Osteocyte (in vitro differentiated cells): ENCODE results near the gene PROM1. TPM values are rescaled to one million over a fixed set of nuclear protein-coding genes. Genes with fewer than 3 reads are reported as not detected.

Experiments used
- DNase-seq: peaks from one replicate; pipeline ENCODE4 v3.0.0; 2021; ENCODE audit warnings: mixed read lengths; ENCODE audit not compliant: unreplicated experiment; ENCODE audit errors: extremely low spot score
- H3K27ac Mint-ChIP-seq: one replicate; pipeline ENCODE4 v1.8.0; 2021; ENCODE audit warnings: mild to moderate bottlenecking, mixed read lengths; ENCODE audit not compliant: unreplicated experiment
- H3K27me3 Mint-ChIP-seq: one replicate; pipeline ENCODE4 v1.8.0; 2021; ENCODE audit warnings: mixed read lengths; ENCODE audit not compliant: unreplicated experiment
- H3K36me3 Mint-ChIP-seq: one replicate; pipeline ENCODE4 v1.8.0; 2021; ENCODE audit warnings: mixed read lengths; ENCODE audit not compliant: unreplicated experiment
- H3K4me1 Mint-ChIP-seq: one replicate; pipeline ENCODE4 v1.8.0; 2021; ENCODE audit warnings: mixed read lengths; ENCODE audit not compliant: unreplicated experiment
- H3K4me3 Mint-ChIP-seq: one replicate; pipeline ENCODE4 v1.8.0; 2021; ENCODE audit warnings: mild to moderate bottlenecking, moderate library complexity, mixed read lengths; ENCODE audit not compliant: unreplicated experiment
- H3K9me3 Mint-ChIP-seq: one replicate; pipeline ENCODE4 v1.8.0; 2021; ENCODE audit warnings: mixed read lengths; ENCODE audit not compliant: unreplicated experiment
- total RNA-seq: library from RNA; stranded (reverse); gene quantifications from 2 replicates; pipeline ENCODE4 v1.2.1, GENCODE V29; 2021
- TF ChIP-seq, protein P1 (sequence below): fragments of 200-600 bp; sonication (generic); IDR thresholded peaks from 2 replicates; pipeline ENCODE4 v1.5.0; 2021; ENCODE audit warnings: antibody characterized with exemption, mild to moderate bottlenecking, moderate library complexity

PROM1 gene
- total RNA-seq, 1 donor from 2014 or later, result not detected

DNA sequence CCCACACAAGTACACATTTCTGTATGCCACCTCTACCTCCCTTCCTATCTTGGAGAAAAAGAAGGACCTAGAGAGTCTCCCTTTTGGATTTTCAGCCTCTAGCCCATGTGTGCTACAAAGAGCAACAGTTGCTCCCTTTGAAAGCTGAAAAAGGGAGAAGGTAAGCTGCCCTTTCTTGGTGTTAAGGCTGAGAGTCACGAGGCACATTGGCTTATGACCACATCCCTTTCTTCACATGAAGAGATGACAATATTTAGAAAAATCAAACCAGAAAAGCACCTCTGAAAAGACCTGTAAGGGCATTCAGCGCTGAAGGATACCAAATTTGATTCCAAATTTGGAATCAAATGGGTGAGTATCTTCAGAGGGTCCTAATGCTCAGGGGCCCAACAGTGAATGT is 138.9 kb downstream of the PROM1 start:
- no peaks in the 10 kb centered on the region for H3K36me3 Mint-ChIP-seq
- DNase-seq, result no peak
- H3K9me3 Mint-ChIP-seq, result no peaks in the 10 kb centered on the region
- H3K4me1 Mint-ChIP-seq, result no peaks in the 10 kb centered on the region
- TF ChIP-seq, protein P1, sequence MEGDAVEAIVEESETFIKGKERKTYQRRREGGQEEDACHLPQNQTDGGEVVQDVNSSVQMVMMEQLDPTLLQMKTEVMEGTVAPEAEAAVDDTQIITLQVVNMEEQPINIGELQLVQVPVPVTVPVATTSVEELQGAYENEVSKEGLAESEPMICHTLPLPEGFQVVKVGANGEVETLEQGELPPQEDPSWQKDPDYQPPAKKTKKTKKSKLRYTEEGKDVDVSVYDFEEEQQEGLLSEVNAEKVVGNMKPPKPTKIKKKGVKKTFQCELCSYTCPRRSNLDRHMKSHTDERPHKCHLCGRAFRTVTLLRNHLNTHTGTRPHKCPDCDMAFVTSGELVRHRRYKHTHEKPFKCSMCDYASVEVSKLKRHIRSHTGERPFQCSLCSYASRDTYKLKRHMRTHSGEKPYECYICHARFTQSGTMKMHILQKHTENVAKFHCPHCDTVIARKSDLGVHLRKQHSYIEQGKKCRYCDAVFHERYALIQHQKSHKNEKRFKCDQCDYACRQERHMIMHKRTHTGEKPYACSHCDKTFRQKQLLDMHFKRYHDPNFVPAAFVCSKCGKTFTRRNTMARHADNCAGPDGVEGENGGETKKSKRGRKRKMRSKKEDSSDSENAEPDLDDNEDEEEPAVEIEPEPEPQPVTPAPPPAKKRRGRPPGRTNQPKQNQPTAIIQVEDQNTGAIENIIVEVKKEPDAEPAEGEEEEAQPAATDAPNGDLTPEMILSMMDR, result no peak
- no peak overlapping the region for H3K4me3 Mint-ChIP-seq
- no peak overlapping the region for H3K27ac Mint-ChIP-seq
- H3K27me3 Mint-ChIP-seq, result peaks cover 2% of the 10 kb centered on the region

DNA sequence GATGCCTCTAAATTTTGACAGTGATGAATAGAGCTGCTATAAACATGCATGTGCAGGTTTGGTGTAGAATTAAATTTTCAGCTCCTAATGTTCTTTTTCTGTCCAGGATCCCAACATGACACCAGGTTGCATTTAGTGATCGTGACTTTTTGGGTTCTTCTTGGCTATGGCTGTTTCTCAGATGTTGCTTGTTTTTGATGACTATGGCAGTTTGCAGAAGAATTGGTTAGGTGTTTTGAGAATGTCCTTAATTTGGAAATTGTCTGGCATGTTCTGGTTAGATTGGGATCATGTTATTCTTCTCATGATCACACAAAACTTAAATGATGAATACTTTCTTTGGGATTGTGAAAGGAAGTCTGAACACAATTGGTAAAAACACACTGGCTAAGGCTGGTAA is 141.5 kb downstream of the PROM1 start:
- TF ChIP-seq, protein P1, result no peak
- no peak overlapping the region for H3K27ac Mint-ChIP-seq
- no peaks in the 10 kb centered on the region for H3K4me1 Mint-ChIP-seq
- no peaks in the 10 kb centered on the region for H3K9me3 Mint-ChIP-seq
- H3K36me3 Mint-ChIP-seq, result no peaks in the 10 kb centered on the region
- H3K4me3 Mint-ChIP-seq, result no peak overlapping the region
- H3K27me3 Mint-ChIP-seq, result peaks cover 2% of the 10 kb centered on the region
- DNase-seq, result no peak

DNA sequence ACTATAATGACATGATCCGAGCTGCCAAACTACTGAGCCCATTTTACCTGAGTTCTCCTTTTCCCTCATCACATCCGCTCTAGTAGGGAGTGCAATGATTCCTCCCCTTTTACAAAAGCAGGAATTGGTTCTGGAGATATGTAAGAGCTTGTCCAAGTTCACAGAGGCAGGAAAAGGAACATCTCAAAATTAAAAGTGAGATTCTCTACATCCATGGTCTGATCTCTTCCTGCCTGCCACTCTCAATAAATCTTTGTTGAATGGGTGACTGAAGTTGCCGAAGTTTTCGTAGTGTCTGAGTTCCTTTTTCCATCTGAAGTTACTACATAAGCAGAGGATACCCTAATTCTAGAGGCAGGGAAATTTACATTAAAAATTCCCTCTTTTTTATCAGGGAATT is 145.2 kb downstream of the PROM1 start, which contains the start of gene FGFBP1:
Gene FGFBP1, minus strand, starts transcription at position 101 of the 400 bp plus-strand sequence. CDS start 2,108 bp downstream, outside the sequence.
- H3K27ac Mint-ChIP-seq, result no peak within 1 kb of the TSS
- TF ChIP-seq, protein P1, result no peak
- no peak within 1 kb of the TSS for H3K4me3 Mint-ChIP-seq
- no peaks in the 10 kb centered on the region for H3K9me3 Mint-ChIP-seq
- no peaks in the 10 kb centered on the region for H3K4me1 Mint-ChIP-seq
- H3K36me3 Mint-ChIP-seq, result no peaks in the 10 kb centered on the region
- no peak for DNase-seq
- H3K27me3 Mint-ChIP-seq, result peaks cover 2% of the 10 kb centered on the region

DNA sequence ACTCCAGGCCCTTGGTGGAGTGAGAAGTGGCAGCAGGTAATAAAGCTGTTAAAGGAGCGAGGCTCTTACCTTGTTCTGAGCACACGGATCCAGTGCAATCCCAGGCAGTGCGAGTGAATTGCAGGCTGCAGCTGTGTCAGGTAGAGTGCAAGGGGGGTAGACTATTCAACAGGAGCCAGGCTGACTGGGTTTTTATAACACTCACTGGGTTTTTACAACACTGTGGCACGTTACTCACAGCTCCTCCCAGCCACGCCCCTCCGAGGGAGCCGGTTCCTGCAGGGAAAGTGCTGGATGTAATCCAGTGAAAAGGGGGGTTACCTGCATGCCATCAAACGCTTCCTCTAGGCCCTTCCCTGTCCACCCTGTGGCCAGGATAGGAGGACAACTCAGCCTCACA is 145.6 kb downstream of the PROM1 start:
- no peak overlapping the region for H3K4me3 Mint-ChIP-seq
- TF ChIP-seq, protein P1, result no peak
- no peaks in the 10 kb centered on the region for H3K9me3 Mint-ChIP-seq
- H3K4me1 Mint-ChIP-seq, result no peaks in the 10 kb centered on the region
- no peaks in the 10 kb centered on the region for H3K36me3 Mint-ChIP-seq
- H3K27ac Mint-ChIP-seq, result no peak overlapping the region
- peaks cover 2% of the 10 kb centered on the region for H3K27me3 Mint-ChIP-seq
- DNase-seq, result no peak

DNA sequence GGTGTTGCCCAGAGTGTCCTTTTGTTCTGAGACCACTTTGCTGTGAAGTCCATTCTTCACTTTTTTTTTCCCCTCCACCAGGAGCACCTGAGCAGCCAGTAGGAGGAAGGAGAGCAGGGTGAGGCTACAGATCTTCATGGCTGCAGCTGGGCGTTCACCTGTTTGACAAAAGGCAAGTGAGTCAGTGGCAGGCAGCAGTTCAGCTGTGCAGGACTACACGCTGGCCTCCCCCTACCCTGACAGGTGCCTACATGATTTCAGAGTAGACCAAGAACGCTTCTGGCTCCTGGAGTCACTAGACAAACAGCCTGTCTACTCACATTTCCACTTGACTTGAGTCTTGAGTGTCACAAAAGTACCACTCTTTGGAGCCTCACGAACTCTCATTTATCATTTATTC is 147.3 kb downstream of the PROM1 start:
- DNase-seq, result no peak
- no peak overlapping the region for H3K4me3 Mint-ChIP-seq
- TF ChIP-seq, protein P1, result no peak
- H3K27me3 Mint-ChIP-seq, result no peaks in the 10 kb centered on the region
- no peaks in the 10 kb centered on the region for H3K9me3 Mint-ChIP-seq
- no peaks in the 10 kb centered on the region for H3K36me3 Mint-ChIP-seq
- H3K4me1 Mint-ChIP-seq, result no peaks in the 10 kb centered on the region
- no peak overlapping the region for H3K27ac Mint-ChIP-seq
